ENCODE results near the gene MAP3K14.

Gene MAP3K14

DNA sequence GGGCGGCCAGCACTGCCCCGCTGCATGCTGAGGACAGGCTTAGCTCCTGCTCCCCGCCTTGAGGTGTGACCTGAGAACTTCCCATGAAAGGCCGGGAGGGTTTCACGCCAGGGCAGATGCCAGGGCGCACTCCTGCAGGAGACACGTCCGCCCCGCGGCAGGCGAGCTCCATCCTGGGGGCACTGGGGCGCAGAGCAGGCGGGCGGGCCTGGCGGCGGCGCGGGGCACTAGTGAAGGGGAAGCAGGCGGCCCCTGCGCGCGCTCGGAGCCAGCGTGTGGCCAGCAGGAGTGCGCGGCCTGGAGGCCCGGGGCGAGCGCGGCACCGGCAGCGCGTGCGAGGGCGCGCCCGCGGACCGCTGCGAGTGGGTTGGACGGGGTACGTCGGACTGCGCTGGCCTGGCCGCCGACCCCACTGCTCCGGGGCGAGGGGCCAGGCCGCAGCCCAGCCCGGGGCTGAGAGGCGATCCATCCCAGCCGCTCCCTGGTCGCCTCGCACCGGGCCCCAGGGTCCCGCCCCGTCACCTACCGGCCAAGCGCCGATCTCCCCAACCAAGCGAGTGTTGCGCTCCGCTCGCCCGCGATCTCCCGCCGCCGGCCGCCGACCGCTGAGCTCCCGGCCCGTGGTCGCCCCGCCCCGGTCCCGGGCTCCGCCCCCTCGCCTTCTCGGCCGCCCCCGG lies at the start of gene MAP3K14:
Gene MAP3K14, minus strand, starts transcription at position 587 of the 677 bp plus-strand sequence. CDS start 26,275 bp downstream, outside the sequence.
- Mint-ChIP-seq H3K9me3 (no peaks in the 10 kb centered on the region), H3K4me1 (peaks cover 30% of the 10 kb centered on the region)

DNA sequence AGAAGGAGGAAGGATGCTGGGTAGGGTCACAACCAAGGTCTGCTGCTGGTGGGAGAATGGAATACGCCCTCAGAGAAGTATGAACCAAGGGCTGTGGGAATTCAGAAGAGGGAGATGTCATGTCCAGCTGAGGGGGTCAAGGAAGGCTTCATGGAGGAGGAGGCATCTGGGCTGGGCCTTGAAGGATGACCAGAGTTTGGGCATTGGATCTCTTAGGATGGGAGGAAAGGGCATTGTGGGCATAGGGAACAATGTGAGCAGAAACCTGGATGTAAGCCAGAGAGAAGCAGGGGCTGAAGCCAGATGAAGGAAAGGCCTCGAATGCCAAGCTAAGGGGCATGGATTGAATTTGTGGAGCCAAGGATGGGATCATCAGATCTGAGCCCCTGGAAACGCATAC lies 49.2 kb upstream of the MAP3K14 start:
- H3K4me3 Mint-ChIP-seq = no peak overlapping the region
- H3K36me3 Mint-ChIP-seq = peaks cover 3% of the 10 kb centered on the region
- no peak overlapping the region for H3K27ac Mint-ChIP-seq
- H3K9me3 Mint-ChIP-seq = peaks cover 4% of the 10 kb centered on the region
- ATAC-seq (ENCODE audit: low read depth) (no peak), DNase-seq (ENCODE audit: low spot score in 2 of 2) (no peak)
- peaks cover 2% of the 10 kb centered on the region for H3K4me1 Mint-ChIP-seq
- peaks cover 26% of the 10 kb centered on the region for H3K27me3 Mint-ChIP-seq

More for the DNA sequence above, at the start of gene MAP3K14:
- DNase-seq (ENCODE audit: low spot score in 2 of 2) (peak in 1 of 2 donors; percentile 63), ATAC-seq (ENCODE audit: low read depth) (peak; percentile 27)
- Mint-ChIP-seq H3K27me3 (no peaks in the 10 kb centered on the region), H3K4me3 (peak within 1 kb of the TSS; percentile 92), H3K36me3 (peaks cover 1% of the 10 kb centered on the region), H3K27ac (peak within 1 kb of the TSS; percentile 93)

GRCh38 chr17:45364531-45365390 lies 47.9 kb upstream of the MAP3K14 start:
- H3K4me3 Mint-ChIP-seq = no peak overlapping the region
- H3K36me3 Mint-ChIP-seq = peaks cover 3% of the 10 kb centered on the region
- no peaks in the 10 kb centered on the region for H3K4me1 Mint-ChIP-seq
- H3K27ac Mint-ChIP-seq = no peak overlapping the region
- ATAC-seq (ENCODE audit: low read depth) = no peak
- H3K9me3 Mint-ChIP-seq = peaks cover 4% of the 10 kb centered on the region
- peaks cover 24% of the 10 kb centered on the region for H3K27me3 Mint-ChIP-seq
- no peak for DNase-seq (ENCODE audit: low spot score in 2 of 2)

GRCh38 chr17:45363498-45363897 lies 46.7 kb upstream of the MAP3K14 start:
- no peak for ATAC-seq (ENCODE audit: low read depth)
- Mint-ChIP-seq H3K27ac (no peak overlapping the region), H3K9me3 (peaks cover 4% of the 10 kb centered on the region), H3K27me3 (peaks cover 24% of the 10 kb centered on the region), H3K4me1 (no peaks in the 10 kb centered on the region), H3K36me3 (peaks cover 3% of the 10 kb centered on the region), H3K4me3 (no peak overlapping the region)
- no peak for DNase-seq (ENCODE audit: low spot score in 2 of 2)

GRCh38 chr17:45361976-45362375 lies 45.2 kb upstream of the MAP3K14 start:
- no peaks in the 10 kb centered on the region for H3K4me1 Mint-ChIP-seq
- ATAC-seq (ENCODE audit: low read depth) (no peak), DNase-seq (ENCODE audit: low spot score in 2 of 2) (no peak)
- H3K27ac Mint-ChIP-seq = no peak overlapping the region
- H3K36me3 Mint-ChIP-seq = peaks cover 3% of the 10 kb centered on the region
- peaks cover 4% of the 10 kb centered on the region for H3K9me3 Mint-ChIP-seq
- H3K27me3 Mint-ChIP-seq = peaks cover 22% of the 10 kb centered on the region
- no peak overlapping the region for H3K4me3 Mint-ChIP-seq

DNA sequence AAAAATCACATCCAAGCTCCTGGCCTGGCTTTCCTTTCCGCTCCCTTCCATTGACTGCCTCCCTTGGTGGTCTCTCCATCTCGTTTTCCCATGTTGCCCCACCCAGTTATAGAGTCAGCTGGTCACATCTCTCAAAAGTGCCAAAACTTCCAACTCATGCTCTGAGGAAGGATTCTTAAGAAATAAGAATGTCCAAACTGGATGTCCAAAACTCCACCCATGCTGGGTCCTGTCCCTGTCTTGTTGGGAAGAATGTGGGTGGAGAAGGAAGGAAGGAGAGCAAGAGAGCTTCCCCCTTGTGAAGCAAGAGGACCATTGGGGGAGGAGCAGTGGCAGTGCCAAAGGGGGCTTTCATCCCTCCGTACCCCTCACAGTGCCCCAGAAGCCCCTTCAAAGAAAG lies 44.6 kb upstream of the MAP3K14 start:
- no peak overlapping the region for H3K27ac Mint-ChIP-seq
- no peak overlapping the region for H3K4me3 Mint-ChIP-seq
- ATAC-seq (ENCODE audit: low read depth) = no peak
- H3K9me3 Mint-ChIP-seq = peaks cover 4% of the 10 kb centered on the region
- no peak for DNase-seq (ENCODE audit: low spot score in 2 of 2)
- no peaks in the 10 kb centered on the region for H3K4me1 Mint-ChIP-seq
- H3K27me3 Mint-ChIP-seq = peaks cover 23% of the 10 kb centered on the region
- H3K36me3 Mint-ChIP-seq = peaks cover 3% of the 10 kb centered on the region

GRCh38 chr17:45357364-45357997 lies 40.7 kb upstream of the MAP3K14 start:
- DNase-seq (ENCODE audit: low spot score in 2 of 2) = no peak
- Mint-ChIP-seq H3K27ac (no peak overlapping the region), H3K4me3 (no peak overlapping the region), H3K27me3 (peaks cover 18% of the 10 kb centered on the region), H3K36me3 (peaks cover 2% of the 10 kb centered on the region), H3K4me1 (peaks cover 3% of the 10 kb centered on the region), H3K9me3 (no peaks in the 10 kb centered on the region)
- ATAC-seq (ENCODE audit: low read depth) = no peak

GRCh38 chr17:45355087-45355486 lies 38.3 kb upstream of the MAP3K14 start:
- H3K36me3 Mint-ChIP-seq = no peaks in the 10 kb centered on the region
- ATAC-seq (ENCODE audit: low read depth) (no peak), DNase-seq (ENCODE audit: low spot score in 2 of 2) (no peak)
- H3K4me1 Mint-ChIP-seq = peaks cover 3% of the 10 kb centered on the region
- H3K27me3 Mint-ChIP-seq = peaks cover 11% of the 10 kb centered on the region
- H3K4me3 Mint-ChIP-seq = no peak overlapping the region
- no peak overlapping the region for H3K27ac Mint-ChIP-seq
- peaks cover 2% of the 10 kb centered on the region for H3K9me3 Mint-ChIP-seq

DNA sequence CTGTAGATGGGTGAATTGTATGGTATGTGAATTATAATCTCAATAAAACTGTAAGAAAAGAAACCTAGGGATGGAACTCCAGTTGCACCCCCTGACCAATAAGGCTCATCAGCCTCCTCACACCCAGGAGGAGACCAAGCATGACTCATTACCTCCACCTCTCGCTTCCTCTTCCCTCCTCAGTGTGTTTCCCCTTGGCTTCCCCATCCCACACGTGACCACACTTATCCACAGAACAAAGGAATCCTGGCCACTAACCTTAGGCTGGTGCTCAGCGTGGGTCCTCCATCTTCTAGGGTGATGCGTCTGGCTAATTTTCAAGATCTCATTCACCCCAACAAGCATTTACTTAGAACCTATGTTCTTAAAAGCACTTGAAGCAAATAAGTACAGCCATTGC lies 36.2 kb upstream of the MAP3K14 start:
- H3K27ac Mint-ChIP-seq = no peak overlapping the region
- no peak for DNase-seq (ENCODE audit: low spot score in 2 of 2)

GRCh38 chr17:45351831-45352230 lies 35.0 kb upstream of the MAP3K14 start:
- DNase-seq (ENCODE audit: low spot score in 2 of 2) = no peak
- no peaks in the 10 kb centered on the region for H3K36me3 Mint-ChIP-seq
- peaks cover 11% of the 10 kb centered on the region for H3K27me3 Mint-ChIP-seq
- no peak overlapping the region for H3K27ac Mint-ChIP-seq
- peaks cover 3% of the 10 kb centered on the region for H3K4me1 Mint-ChIP-seq
- peaks cover 2% of the 10 kb centered on the region for H3K9me3 Mint-ChIP-seq
- no peak for ATAC-seq (ENCODE audit: low read depth)
- H3K4me3 Mint-ChIP-seq = no peak overlapping the region

More for the DNA sequence above, 36.2 kb upstream of the MAP3K14 start:
- Mint-ChIP-seq H3K36me3 (no peaks in the 10 kb centered on the region), H3K4me3 (no peak overlapping the region), H3K27me3 (peaks cover 11% of the 10 kb centered on the region), H3K9me3 (peaks cover 2% of the 10 kb centered on the region), H3K4me1 (peaks cover 3% of the 10 kb centered on the region)
- peak; percentile 75 for ATAC-seq (ENCODE audit: low read depth)

DNA sequence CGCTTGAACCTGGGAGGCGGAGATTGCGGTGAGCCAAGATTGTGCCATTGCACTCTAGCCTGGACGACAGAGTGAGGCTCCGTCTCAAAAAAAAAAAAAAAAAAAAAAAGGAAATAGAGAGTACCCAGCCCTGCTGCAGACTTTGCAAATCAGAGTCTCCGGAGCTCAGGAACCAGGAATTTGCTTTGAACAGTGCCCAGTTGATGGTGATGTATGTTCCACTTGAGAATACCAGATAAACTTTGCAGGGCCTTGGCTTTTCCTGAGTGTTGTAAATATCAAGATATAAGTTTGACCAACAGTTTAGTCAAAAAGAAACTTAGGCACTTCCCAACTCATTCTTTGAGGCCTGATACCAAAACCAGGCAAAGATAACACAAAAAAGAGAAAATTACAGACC lies 30.6 kb upstream of the MAP3K14 start:
- no peak overlapping the region for H3K27ac Mint-ChIP-seq
- ATAC-seq (ENCODE audit: low read depth) (no peak), DNase-seq (ENCODE audit: low spot score in 2 of 2) (no peak)
- H3K4me1 Mint-ChIP-seq = no peaks in the 10 kb centered on the region
- H3K27me3 Mint-ChIP-seq = peaks cover 3% of the 10 kb centered on the region
- peaks cover 2% of the 10 kb centered on the region for H3K9me3 Mint-ChIP-seq
- H3K36me3 Mint-ChIP-seq = no peaks in the 10 kb centered on the region
- H3K4me3 Mint-ChIP-seq = no peak overlapping the region

DNA sequence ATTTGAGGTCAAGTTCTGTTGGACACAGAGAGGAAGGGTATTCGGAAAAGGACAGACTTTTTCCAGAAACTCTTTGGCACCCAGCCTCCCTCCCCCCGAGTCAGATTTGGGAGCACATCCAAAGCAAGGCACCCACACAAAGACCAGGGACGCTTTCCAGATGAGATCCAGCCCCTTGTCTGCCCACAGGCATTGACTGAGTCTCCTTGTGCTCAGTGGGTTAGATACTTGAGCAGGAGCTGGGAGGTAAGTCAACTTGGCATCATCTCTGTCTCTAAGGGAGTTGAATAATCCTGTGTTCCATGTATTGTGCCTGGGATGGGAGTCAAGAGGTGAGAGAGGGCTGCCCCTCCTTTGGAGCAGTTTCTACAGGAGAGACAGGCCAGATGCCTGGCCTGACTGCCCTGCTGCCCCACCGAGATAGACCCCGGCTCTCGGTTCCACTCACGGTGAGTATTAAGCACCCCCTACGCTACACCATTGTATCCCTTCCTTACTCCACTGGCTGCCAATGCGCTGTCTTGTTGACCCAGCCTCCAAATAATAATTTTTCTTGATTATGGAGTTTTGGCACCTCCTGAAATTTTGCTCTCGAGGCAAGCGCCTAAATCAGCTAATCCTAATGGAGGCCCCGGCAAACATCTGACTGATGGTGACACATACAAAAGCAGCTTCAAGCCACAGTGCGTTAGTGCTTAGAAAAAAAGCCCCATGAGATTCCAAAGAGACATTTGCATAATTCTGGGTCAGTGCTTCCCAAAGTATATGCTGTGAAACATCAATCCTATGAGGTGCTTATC lies 29.6 kb upstream of the MAP3K14 start:
- DNase-seq (ENCODE audit: low spot score in 2 of 2) (no peak), ATAC-seq (ENCODE audit: low read depth) (no peak)
- Mint-ChIP-seq H3K4me3 (no peak overlapping the region), H3K27me3 (peaks cover 3% of the 10 kb centered on the region), H3K9me3 (no peaks in the 10 kb centered on the region), H3K4me1 (no peaks in the 10 kb centered on the region), H3K36me3 (no peaks in the 10 kb centered on the region), H3K27ac (no peak overlapping the region)

- Mint-ChIP-seq H3K4me1 (no peaks in the 10 kb centered on the region), H3K27ac (no peak overlapping the region), H3K36me3 (no peaks in the 10 kb centered on the region), H3K9me3 (no peaks in the 10 kb centered on the region), H3K27me3 (peaks cover 3% of the 10 kb centered on the region), H3K4me3 (no peak overlapping the region)
- no peak for ATAC-seq (ENCODE audit: low read depth)
- DNase-seq (ENCODE audit: low spot score in 2 of 2) = no peak
These were observed 28.9 kb upstream of the MAP3K14 start for GRCh38 chr17:45345554-45346215.

Measured in memory B cell (primary cell).